Activated CD8-positive, alpha-beta memory T cell treated with anti-CD3 and anti-CD28 coated beads for 24 hours (primary cell): ENCODE results near the gene L1CAM.

Source experiments
- DNase-seq: peaks from one replicate; pipeline ENCODE4 v3.0.0-alpha.2; 2020

L1CAM gene

GRCh38 chrX:153874366-153875125 is 11.4 kb downstream of the L1CAM start:
- DNase-seq: no peak

GRCh38 chrX:153874085-153874365 is 11.9 kb downstream of the L1CAM start:
- no peak for DNase-seq

GRCh38 chrX:153873282-153874084 is 12.5 kb downstream of the L1CAM start:
- no peak for DNase-seq

- no peak for DNase-seq
These were observed 13.8 kb downstream of the L1CAM start for GRCh38 chrX:153871946-153872878.

- DNase-seq: no peak
These were observed 14.5 kb downstream of the L1CAM start for GRCh38 chrX:153871451-153871850.

GRCh38 chrX:153870791-153871360 is 15.1 kb downstream of the L1CAM start:
- DNase-seq: no peak

- DNase-seq: no peak
These were observed 15.7 kb downstream of the L1CAM start for GRCh38 chrX:153870288-153870690.

GRCh38 chrX:153869473-153870287 is 16.3 kb downstream of the L1CAM start:
- DNase-seq: no peak

GRCh38 chrX:153868576-153869472 is 17.1 kb downstream of the L1CAM start:
- DNase-seq: no peak

GRCh38 chrX:153867671-153868070 is 18.3 kb downstream of the L1CAM start:
- DNase-seq: no peak

- no peak for DNase-seq
These were observed 18.8 kb downstream of the L1CAM start for GRCh38 chrX:153867139-153867538.

- no peak for DNase-seq
These were observed 19.5 kb downstream of the L1CAM start for GRCh38 chrX:153866302-153867019.

GRCh38 chrX:153865685-153866084 is 20.3 kb downstream of the L1CAM start:
- DNase-seq: no peak

GRCh38 chrX:153865321-153865580 is 20.7 kb downstream of the L1CAM start:
- no peak for DNase-seq

GRCh38 chrX:153864561-153865320 is 21.2 kb downstream of the L1CAM start:
- no peak for DNase-seq

GRCh38 chrX:153864101-153864500 is 21.9 kb downstream of the L1CAM start:
- DNase-seq: no peak

GRCh38 chrX:153863251-153863991 is 22.6 kb downstream of the L1CAM start:
- no peak for DNase-seq

GRCh38 chrX:153862369-153863250 is 23.4 kb downstream of the L1CAM start:
- DNase-seq: no peak
